ENCODE data around the gene PRDM9.

DNA sequence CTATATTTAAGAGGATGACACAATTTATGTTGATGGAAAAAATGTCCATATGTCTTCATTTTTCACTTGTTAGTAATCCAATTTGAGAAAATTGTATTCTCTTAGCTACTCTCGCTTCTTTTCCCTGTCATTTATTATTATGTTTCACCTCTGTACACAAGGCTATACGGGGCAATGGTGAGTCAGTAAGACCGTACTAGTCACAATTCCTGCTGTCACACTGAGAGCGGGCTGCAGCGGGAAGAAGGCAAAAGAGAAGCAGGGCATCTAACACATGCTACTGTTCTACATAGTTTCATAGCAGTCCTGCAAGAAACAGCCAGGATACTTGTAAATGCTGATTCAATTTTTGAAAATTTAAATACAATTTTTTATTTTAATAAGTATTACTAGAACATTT, 23.3 kb upstream of the PRDM9 start:
- TF ChIP-seq, protein P1, sequence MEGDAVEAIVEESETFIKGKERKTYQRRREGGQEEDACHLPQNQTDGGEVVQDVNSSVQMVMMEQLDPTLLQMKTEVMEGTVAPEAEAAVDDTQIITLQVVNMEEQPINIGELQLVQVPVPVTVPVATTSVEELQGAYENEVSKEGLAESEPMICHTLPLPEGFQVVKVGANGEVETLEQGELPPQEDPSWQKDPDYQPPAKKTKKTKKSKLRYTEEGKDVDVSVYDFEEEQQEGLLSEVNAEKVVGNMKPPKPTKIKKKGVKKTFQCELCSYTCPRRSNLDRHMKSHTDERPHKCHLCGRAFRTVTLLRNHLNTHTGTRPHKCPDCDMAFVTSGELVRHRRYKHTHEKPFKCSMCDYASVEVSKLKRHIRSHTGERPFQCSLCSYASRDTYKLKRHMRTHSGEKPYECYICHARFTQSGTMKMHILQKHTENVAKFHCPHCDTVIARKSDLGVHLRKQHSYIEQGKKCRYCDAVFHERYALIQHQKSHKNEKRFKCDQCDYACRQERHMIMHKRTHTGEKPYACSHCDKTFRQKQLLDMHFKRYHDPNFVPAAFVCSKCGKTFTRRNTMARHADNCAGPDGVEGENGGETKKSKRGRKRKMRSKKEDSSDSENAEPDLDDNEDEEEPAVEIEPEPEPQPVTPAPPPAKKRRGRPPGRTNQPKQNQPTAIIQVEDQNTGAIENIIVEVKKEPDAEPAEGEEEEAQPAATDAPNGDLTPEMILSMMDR (conservative IDR thresholded peaks at IDR 0.05; ENCODE audit: low read length), result no peak
- no peak for TF ChIP-seq EZH2phosphoT487 (IDR thresholded peaks at IDR 0.05; ENCODE audit: borderline replicate concordance)
